Tibial artery (tissue), 4 donors: ENCODE results near the gene IFITM5.

Experiments used
- DNase-seq, 2 donors: peaks; one replicate each; pipeline ENCODE4 v3.0.0-alpha.2; 2019
- H3K27ac ChIP-seq, 2 donors: fragments of 200-600 bp; sonication (generic) in 1 of 2; 1 replicate in 1 of 2; 2 replicates in 1 of 2; pipeline ENCODE4 v1.5.1; 2018 to 2019; ENCODE audit warnings: mild to moderate bottlenecking in 1 of 2
- H3K27me3 ChIP-seq, 2 donors: fragments of 200-600 bp; sonication (generic) in 1 of 2; one replicate each; pipeline versions ENCODE4 v1.5.1 to v1.6.0; 2016 to 2019
- H3K36me3 ChIP-seq, 3 donors: fragments of 200-600 bp; sonication (generic) in 2 of 3; one replicate each; pipeline ENCODE4 v1.5.1; 2016 to 2019; ENCODE audit warnings: mild to moderate bottlenecking in 2 of 3
- H3K4me1 ChIP-seq, 4 donors: fragments of 200-600 bp; sonication (generic) in 2 of 4; 1 replicate in 3 of 4; 2 replicates in 1 of 4; pipeline ENCODE4 v1.5.1; 2016 to 2019
- H3K4me3 ChIP-seq, 2 donors: fragments of 200-600 bp; sonication (generic) in 1 of 2; 1 replicate in 1 of 2; 2 replicates in 1 of 2; pipeline ENCODE4 v1.5.1; 2018 to 2019; ENCODE audit warnings: mild to moderate bottlenecking in 2 of 2
- H3K9me3 ChIP-seq, 3 donors: fragments of 200-600 bp; sonication (generic) in 1 of 3; one replicate each; pipeline ENCODE4 v1.5.1; 2016 to 2019
- CTCF ChIP-seq, 2 experiments: fragments of 200-600 bp in 1 of 2; fragments of 450-650 bp in 1 of 2; IDR thresholded peaks; one replicate each; pipeline ENCODE4 v1.5.1; 2017 to 2019; ENCODE audit warnings: antibody characterized with exemption in 2 of 2, mild to moderate bottlenecking in 1 of 2, moderate library complexity in 1 of 2
- intact Hi-C: fragments of 100-400 bp; cut with DNase I; formaldehyde crosslinking; loops from one replicate; pipeline ENCODE4 v1.15.0; 2023; ENCODE audit warnings: low total_unique reads

Gene IFITM5

GRCh38 chr11:252666-253065, 46.7 kb downstream of the IFITM5 start:
- intact Hi-C loops = loop anchor here (10.0 kb wide), 1 partner anchor 52 kb away; the partner anchor contains the start of gene IFITM2
- no peak overlapping the region for H3K27ac ChIP-seq
- TF ChIP-seq CTCF (IDR thresholded peaks at IDR 0.05) = no peak
- no peak overlapping the region for H3K4me3 ChIP-seq
- DNase-seq = no peak
- H3K36me3 ChIP-seq = peaks cover 15 to 62% (median 58%) of the 10 kb centered on the region in 3 donors
- H3K27me3 ChIP-seq = peaks cover 0 to 3% of the 10 kb centered on the region in 2 donors
- no peaks in the 10 kb centered on the region for H3K4me1 ChIP-seq
- H3K9me3 ChIP-seq = no peaks in the 10 kb centered on the region

GRCh38 chr11:251550-251949, 47.8 kb downstream of the IFITM5 start:
- Histone ChIP-seq H3K27me3 (no peaks in the 10 kb centered on the region), H3K9me3 (no peaks in the 10 kb centered on the region), H3K4me1 (no peaks in the 10 kb centered on the region), H3K4me3 (no peak overlapping the region), H3K27ac (no peak overlapping the region), H3K36me3 (peaks cover 26 to 73% (median 67%) of the 10 kb centered on the region in 3 donors)
- intact Hi-C loops = loop anchor here (10.0 kb wide), 1 partner anchor 53 kb away; the partner anchor contains the start of gene IFITM2
- no peak for DNase-seq
- TF ChIP-seq CTCF (IDR thresholded peaks at IDR 0.05) = no peak

GRCh38 chr11:250740-251299, 48.5 kb downstream of the IFITM5 start:
- H3K4me1 ChIP-seq = no peaks in the 10 kb centered on the region
- DNase-seq = peak; percentile 43 to 71
- no peak overlapping the region for H3K27ac ChIP-seq
- H3K4me3 ChIP-seq = no peak overlapping the region
- intact Hi-C loops = loop anchor here (10.0 kb wide), 1 partner anchor 54 kb away; the partner anchor contains the start of gene IFITM2
- no peaks in the 10 kb centered on the region for H3K9me3 ChIP-seq
- peak; percentile 54 to 55 for TF ChIP-seq CTCF (IDR thresholded peaks at IDR 0.05)
- H3K36me3 ChIP-seq = peaks cover 34 to 81% (median 74%) of the 10 kb centered on the region in 3 donors
- H3K27me3 ChIP-seq = no peaks in the 10 kb centered on the region

GRCh38 chr11:250274-250673, 49.1 kb downstream of the IFITM5 start:
- H3K27me3 ChIP-seq = no peaks in the 10 kb centered on the region

GRCh38 chr11:249062-249461, 50.3 kb downstream of the IFITM5 start:
- Histone ChIP-seq H3K27me3 (no peaks in the 10 kb centered on the region), H3K9me3 (no peaks in the 10 kb centered on the region), H3K4me3 (no peak overlapping the region), H3K36me3 (peaks cover 51 to 98% (median 90%) of the 10 kb centered on the region in 3 donors), H3K27ac (no peak overlapping the region), H3K4me1 (no peaks in the 10 kb centered on the region)
- intact Hi-C loops = no loop called here
- TF ChIP-seq CTCF (IDR thresholded peaks at IDR 0.05) = no peak
- peak in 1 of 2 donors; percentile 9 for DNase-seq

More at GRCh38 chr11:250274-250673, 49.1 kb downstream of the IFITM5 start:
- TF ChIP-seq CTCF (IDR thresholded peaks at IDR 0.05) = no peak
- DNase-seq = peak in 1 of 2 donors; percentile 6
- no peak overlapping the region for H3K4me3 ChIP-seq
- H3K9me3 ChIP-seq = no peaks in the 10 kb centered on the region
- no peak overlapping the region for H3K27ac ChIP-seq
- intact Hi-C loops = loop anchor here (10.0 kb wide), 1 partner anchor 55 kb away; the partner anchor contains the start of gene IFITM2
- peaks cover 39 to 86% (median 78%) of the 10 kb centered on the region in 3 donors for H3K36me3 ChIP-seq
- H3K4me1 ChIP-seq = no peaks in the 10 kb centered on the region
